C4-2B (cell line): Measurements from ENCODE around the gene LAPTM5.
"Not testable (repeated sequence)": the region's sequence is repeated elsewhere in the genome, so short reads cannot be mapped to it uniquely, and the experiment has no call there.

ENCODE experiments used
- H3K27ac ChIP-seq: fragments of 450-650 bp; 2 replicates; pipeline ENCODE4 v1.5.1; 2017
- CTCF ChIP-seq: fragments of 450-650 bp; conservative IDR thresholded peaks from 2 replicates; pipeline ENCODE4 v1.5.1; 2017; ENCODE audit warnings: mild to moderate bottlenecking
- ZFX ChIP-seq: fragments of 450-650 bp; IDR thresholded peaks from 2 replicates; pipeline ENCODE4 v1.6.1; 2017

LAPTM5 gene

GRCh38 chr1:30790850-30791778, 33.5 kb upstream of the LAPTM5 start:
- H3K27ac ChIP-seq = no peak overlapping the region
- no peak for TF ChIP-seq CTCF
- TF ChIP-seq ZFX = no peak

- not testable (repeated sequence) for H3K27ac ChIP-seq
Observed at GRCh38 chr1:30790256-30790525, 32.6 kb upstream of the LAPTM5 start.

GRCh38 chr1:30789388-30790255, 32.0 kb upstream of the LAPTM5 start:
- no peak overlapping the region for H3K27ac ChIP-seq
- TF ChIP-seq ZFX = no peak
- no peak for TF ChIP-seq CTCF

- TF ChIP-seq CTCF (no peak), ZFX (no peak)
- no peak overlapping the region for H3K27ac ChIP-seq
Observed at GRCh38 chr1:30788580-30789387, 31.2 kb upstream of the LAPTM5 start.

- no peak for TF ChIP-seq CTCF
- TF ChIP-seq ZFX = no peak
- H3K27ac ChIP-seq = no peak overlapping the region
Observed at GRCh38 chr1:30787856-30788495, 30.4 kb upstream of the LAPTM5 start.

- no peak overlapping the region for H3K27ac ChIP-seq
Observed at GRCh38 chr1:30787266-30787665, 29.7 kb upstream of the LAPTM5 start.

More at GRCh38 chr1:30787266-30787665, 29.7 kb upstream of the LAPTM5 start:
- TF ChIP-seq ZFX = no peak
- no peak for TF ChIP-seq CTCF
